Pancreas (tissue), 10 donors: ENCODE data around the gene GET4. TPM values are rescaled to one million over a fixed set of nuclear protein-coding genes. Genes with fewer than 3 reads are reported as not detected.

Experiments used
- ATAC-seq, 4 donors: fragments of 200-7000 bp; cut with Tn5 transposase; one replicate each; pipeline versions ENCODE4 v1.8.0 to v1.9.1; 2020; ENCODE audit warnings: mild to moderate bottlenecking in 4 of 4, moderate library complexity in 4 of 4
- DNase-seq, 6 donors: peaks; one replicate each; pipeline ENCODE4 v3.0.0-alpha.2; 2020
- FAIRE-seq: peaks from 2 replicates; lab custom pipeline; 2012; peaks lifted over from hg19 to GRCh38; lab: Jason Lieb, UNC
- H3K27ac ChIP-seq, 4 donors: fragments of 200-600 bp; sonication (generic); 1 replicate in 3 of 4; 2 replicates in 1 of 4; pipeline versions ENCODE4 v1.5.0 to v1.8.0; 2020
- H3K27me3 ChIP-seq, 4 donors: fragments of 200-600 bp; one replicate each; pipeline ENCODE4 v1.8.0; 2021
- H3K36me3 ChIP-seq, 3 donors: fragments of 200-600 bp; sonication (generic) in 1 of 3; one replicate each; pipeline versions ENCODE4 v1.5.0 to v1.8.0; 2020 to 2021
- H3K4me1 ChIP-seq, 3 donors: fragments of 200-600 bp; one replicate each; pipeline ENCODE4 v1.8.0; 2021
- H3K4me3 ChIP-seq, 4 donors: fragments of 200-600 bp; sonication (generic) in 2 of 4; one replicate each; pipeline versions ENCODE4 v1.5.0 to v1.8.0; 2020 to 2021
- H3K9me3 ChIP-seq, 4 donors: fragments of 200-600 bp; one replicate each; pipeline ENCODE4 v1.8.0; 2021
- CTCF ChIP-seq, 4 donors: fragments of 200-600 bp; sonication (generic) in 3 of 4; IDR thresholded peaks; one replicate each; pipeline versions ENCODE4 v1.5.0 to v1.8.0; 2021; ENCODE audit warnings: antibody characterized with exemption in 4 of 4
- WGBS, 2 donors: extraction: QIAGEN DNeasy Blood & Tissue Kit; methylation state at CpG; one replicate each; pipeline ENCODE4 v1.1.7; 2013; 5-methylcytosine and 5-hydroxymethylcytosine counted together
- intact Hi-C, 3 donors: fragments of 100-400 bp; cut with DNase I; formaldehyde crosslinking; loops; one replicate each; pipeline versions ENCODE4 v1.11.1 to v1.14.2; 2022
- polyA plus RNA-seq, 2 donors: library from polyadenylated mRNA; stranded (reverse); fragments of 200-250 nt; gene quantifications; one replicate each; pipeline ENCODE4 v1.2.3, GENCODE V29; 2013
- total RNA-seq, 6 donors: library from RNA; stranded (reverse); fragmentation: NEBNext Ultra II Directional in 4 of 6; extraction: Animal tissue kit (Norgen Biotek cat#: 25700) in 4 of 6; gene quantifications; one replicate each; pipeline versions ENCODE4 v1.2.1 to v1.2.4, GENCODE V29; 2021 to 2023
- donor health status: healthy with polysubstance abuse.
- donor health status: DM: no; HTN: no; CAD: no; lungs with moderate emphysema.
- donor health status: DM: no; HTN: no; CAD: no.
- donor health status: control.
- donor health status: control.
- donor health status: Bipolar disorder and iron deficiency.
- donor health status: DM: yes; HTN: yes; CAD: no.
- donor health status: DM: no; HTN: no; CAD: no.
- donor health status: DM: no; HTN: no; CAD: no.
- donor health status: DM: yes; HTN: yes; CAD: no.

Gene GET4
- total and polyA plus RNA-seq, 8 donors: 13.1 to 94.5 (median 21.4) TPM

- FAIRE-seq (no peak), DNase-seq (peak in 2 of 6 donors; percentile 13 to 63), ATAC-seq (peak in 2 of 4 donors; percentile 12 to 27)
- H3K27me3 ChIP-seq: no peaks in the 10 kb centered on the region
- H3K27ac ChIP-seq: no peak overlapping the region
- no peaks in the 10 kb centered on the region for H3K9me3 ChIP-seq
- TF ChIP-seq CTCF (IDR thresholded peaks at IDR 0.05): no peak
- peaks cover 7 to 83% (median 14%) of the 10 kb centered on the region in 3 donors for H3K36me3 ChIP-seq
- H3K4me1 ChIP-seq: no peaks in the 10 kb centered on the region
- H3K4me3 ChIP-seq: no peak overlapping the region
- WGBS, 2 donors: 86% methylated on average over 27 to 29 of the region's 29 CpGs
- intact Hi-C loops: no loop called here
Observed at GRCh38 chr7:855686-856369, 20.5 kb upstream of the GET4 start.

GRCh38 chr7:856444-857095 is 19.8 kb upstream of the GET4 start:
- WGBS, 2 donors: 86% methylated on average over 30 of the region's 30 CpGs
- no peaks in the 10 kb centered on the region for H3K27me3 ChIP-seq
- no peak for ATAC-seq
- TF ChIP-seq CTCF (IDR thresholded peaks at IDR 0.05): no peak
- H3K36me3 ChIP-seq: peaks cover 7 to 85% (median 14%) of the 10 kb centered on the region in 3 donors
- no peak for FAIRE-seq
- H3K27ac ChIP-seq: no peak overlapping the region
- intact Hi-C loops: no loop called here
- H3K4me3 ChIP-seq: no peak overlapping the region
- DNase-seq: peak in 2 of 6 donors; percentile 21 to 64
- H3K4me1 ChIP-seq: no peaks in the 10 kb centered on the region
- H3K9me3 ChIP-seq: no peaks in the 10 kb centered on the region

GRCh38 chr7:857661-858060 is 18.7 kb upstream of the GET4 start:
- Histone ChIP-seq H3K27me3 (no peaks in the 10 kb centered on the region), H3K27ac (no peak overlapping the region), H3K4me1 (no peaks in the 10 kb centered on the region), H3K9me3 (no peaks in the 10 kb centered on the region), H3K36me3 (peaks cover 4 to 83% (median 14%) of the 10 kb centered on the region in 3 donors), H3K4me3 (no peak overlapping the region)
- DNase-seq: peak in 2 of 6 donors; percentile 6 to 19
- no peak for FAIRE-seq
- intact Hi-C loops: no loop called here
- no peak for TF ChIP-seq CTCF (IDR thresholded peaks at IDR 0.05)
- ATAC-seq: no peak
- WGBS, 2 donors: 90 to 92% methylated on average over 9 of the region's 9 CpGs

GRCh38 chr7:859359-860030 is 16.9 kb upstream of the GET4 start:
- 90% methylated on average over 16 of the region's 16 CpGs for WGBS, 2 donors

More at GRCh38 chr7:859359-860030, 16.9 kb upstream of the GET4 start:
- Histone ChIP-seq H3K4me3 (no peak overlapping the region), H3K4me1 (no peaks in the 10 kb centered on the region), H3K27me3 (no peaks in the 10 kb centered on the region), H3K27ac (no peak overlapping the region), H3K36me3 (peaks cover 0 to 65% (median 2%) of the 10 kb centered on the region in 3 donors), H3K9me3 (no peaks in the 10 kb centered on the region)
- ATAC-seq (no peak), DNase-seq (peak in 2 of 6 donors; percentile 3 to 22), FAIRE-seq (no peak)
- intact Hi-C loops: loop anchor here in 2 of 3 donors (10.0 kb wide), 1 partner anchor 535 kb away; no protein-coding TSS in a partner anchor
- TF ChIP-seq CTCF (IDR thresholded peaks at IDR 0.05): no peak
